A375 (cell line): ENCODE measurements around the gene WDFY2. TPM values are rescaled to one million over a fixed set of nuclear protein-coding genes. Genes with fewer than 3 reads are reported as not detected.

Source experiments
- small RNA-seq: library from RNA; depleted of rRNA; stranded (forward); fragments of <200 nt; gene quantifications from one replicate; pipeline ENCODE3, GENCODE V24; 2014
- total RNA-seq: library from RNA; depleted of rRNA; stranded (reverse); fragments of >200 nt; shearing (Covaris generic); gene quantifications from 2 replicates; pipeline ENCODE4 v1.2.3, GENCODE V29; 2014; rRNA removed

WDFY2 gene, protein sequence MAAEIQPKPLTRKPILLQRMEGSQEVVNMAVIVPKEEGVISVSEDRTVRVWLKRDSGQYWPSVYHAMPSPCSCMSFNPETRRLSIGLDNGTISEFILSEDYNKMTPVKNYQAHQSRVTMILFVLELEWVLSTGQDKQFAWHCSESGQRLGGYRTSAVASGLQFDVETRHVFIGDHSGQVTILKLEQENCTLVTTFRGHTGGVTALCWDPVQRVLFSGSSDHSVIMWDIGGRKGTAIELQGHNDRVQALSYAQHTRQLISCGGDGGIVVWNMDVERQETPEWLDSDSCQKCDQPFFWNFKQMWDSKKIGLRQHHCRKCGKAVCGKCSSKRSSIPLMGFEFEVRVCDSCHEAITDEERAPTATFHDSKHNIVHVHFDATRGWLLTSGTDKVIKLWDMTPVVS
- total RNA-seq: 7.2 and 8.5 TPM in 2 replicates

GRCh38 chr13:51583875-51584730, at the start of gene WDFY2:
Gene WDFY2, plus strand, starts transcription at chr13:51584462. Its CDS starts 226 bp downstream, at chr13:51584688.

GRCh38 chr13:51803422-51804294, 219.4 kb downstream of the WDFY2 start, which contains the start of gene DHRS12:
Gene DHRS12, minus strand, starts transcription at chr13:51804163. Its CDS starts 4,504 bp downstream, at chr13:51799659.

Small RNAs within 50 kb of the gene (small RNA-seq; reads per million reads assigned to genes)
- gene MIR4703: not detected
- not detected for gene RN7SL413P
- gene RNU6-65P: not detected
- not detected for gene RNY1P6

Other genes with a start within 250 kb of the WDFY2 start
- gene SERPINE3, start 244.8 kb upstream of the WDFY2 start, total RNA-seq: not detected in 2 replicates
- gene INTS6, start 131.4 kb upstream of the WDFY2 start, total RNA-seq: 27.1 and 27.7 TPM in 2 replicates
- 2.0 and 5.9 TPM in 2 replicates for gene DHRS12, start 219.7 kb downstream of the WDFY2 start, total RNA-seq